ENCODE data around the gene PGM5. TPM values are rescaled to one million over a fixed set of nuclear protein-coding genes. Genes with fewer than 3 reads are reported as not detected.

PGM5 gene
- total RNA-seq, 1 experiment from 2014 or later, result 0.15 TPM

GRCh38 chr9:68476422-68476821 is 120.0 kb downstream of the PGM5 start:
- ChIA-PET RAD21 (ENCODE audit: low non-redundant PET in 1 of 2, low total read pairs in 2 of 2, uncharacterized antibody in 2 of 2, unreplicated experiment in 2 of 2) (no interaction called here), CTCF (no interaction called here)

More at GRCh38 chr9:68476422-68476821, 120.0 kb downstream of the PGM5 start:
- intact Hi-C loops (cut with micrococcal nuclease), result no loop called here
- H4K20me1 ChIP-seq (ENCODE audit: insufficient read depth), result no peaks in the 10 kb centered on the region
- POLR2A ChIA-PET, result no interaction called here
- H3K79me2 ChIP-seq (ENCODE audit: insufficient read depth, low read length), result no peaks in the 10 kb centered on the region
- peaks cover 24% of the 10 kb centered on the region; the same call in 1 of the 2 replicates for H3K27me3 ChIP-seq (ENCODE audit: insufficient read depth, low read length)
- H3K4me1 ChIP-seq (ENCODE audit: control insufficient read depth in 1 of 2, insufficient read depth in 2 of 2, low read length in 2 of 2), result no peaks in the 10 kb centered on the region
- BruUV-seq (replicated peaks), result no TSS peak
- H3K4me3 ChIP-seq (replicated peaks in 1 of 2; ENCODE audit: low read depth in 1 of 2, low read length in 2 of 2), result no peak overlapping the region
- no peak overlapping the region for H3K27ac ChIP-seq (ENCODE audit: low read depth, low read length)
- DNase-seq (ENCODE audit: low read depth, low spot score), result no peak
- H3K9ac ChIP-seq (ENCODE audit: low read length), result no peak overlapping the region
- no peaks in the 10 kb centered on the region for H3K36me3 ChIP-seq (ENCODE audit: control insufficient read depth in 1 of 2, insufficient read depth in 2 of 2, low read length in 2 of 2)
- H3K4me2 ChIP-seq (ENCODE audit: low read length), result no peak overlapping the region
- H3K9me3 ChIP-seq (ENCODE audit: control insufficient read depth in 1 of 2, insufficient read depth in 1 of 2, low read depth in 1 of 2, low read length in 2 of 2), result no peaks in the 10 kb centered on the region
- H2AFZ ChIP-seq (ENCODE audit: low read depth, low read length, poor library complexity, severe bottlenecking), result no peak overlapping the region
- TF ChIP-seq REST (IDR thresholded peaks at IDR 0.05; ENCODE audit: low read depth), result no peak
- no peak for TF ChIP-seq POLR2AphosphoS5 (IDR thresholded peaks at IDR 0.05; ENCODE audit: low read depth, low read length)
- no peak for TF ChIP-seq CEBPB (IDR thresholded peaks at IDR 0.05; ENCODE audit: low read depth)
- no peaks in the 10 kb centered on the region for H3K9me2 ChIP-seq (ENCODE audit: insufficient read depth)
- no peak for ATAC-seq
